K562 (cell line): ENCODE results near the gene GFRA1. TPM values are rescaled to one million over a fixed set of nuclear protein-coding genes. Genes with fewer than 3 reads are reported as not detected.

Experiments
- ATAC-seq: fragments of 200-7000 bp; cut with Tn5 transposase; 3 replicates; pipeline ENCODE4 v1.9.1; 2020; ENCODE audit warnings: moderate library complexity
- BruUV-seq: library from RNA; stranded (reverse); fragments of 400-500 nt; replicated peaks from 2 replicates; lab custom pipeline; 2021; lab: Mats Ljungman, UMichigan
- CTCF ChIA-PET: fragments of 300-600 bp; formaldehyde crosslinking; extraction: SDS; loops from one replicate; lab custom pipeline; 2021; ENCODE audit warnings: low intra/inter-chr PET ratio; lab: Yijun Ruan, JAX
- POLR2A ChIA-PET: fragments of 300-600, 350-650 bp; sonication (Branson Sonifier 250); formaldehyde crosslinking; extraction: SDS; loops from one replicate; lab custom pipeline; 2021; ENCODE audit warnings: antibody characterized with exemption, inconsistent platforms; lab: Yijun Ruan, JAX
- DNase-seq, 4 experiments: peaks; one replicate each; pipeline versions ENCODE4 v3.0.0 to v3.0.0-alpha.2; 2011 to 2018; ENCODE audit warnings: low spot score in 3 of 4, mixed read lengths in 3 of 4; ENCODE audit errors: extremely low read depth in 1 of 4
- FAIRE-seq: peaks from 2 replicates; lab custom pipeline; 2011; peaks lifted over from hg19 to GRCh38; lab: Jason Lieb, UNC
- H2AFZ ChIP-seq: 2 replicates; pipeline ENCODE4 v1.6.0; 2011; ENCODE audit warnings: low read depth, low read length, control low read depth, inconsistent platforms
- H3K27ac ChIP-seq: fragments of 200-600 bp; 3 replicates; pipeline ENCODE4 v1.8.0; 2011; ENCODE audit warnings: low read depth, mild to moderate bottlenecking, control low read depth, inconsistent platforms, low read length, moderate library complexity, mixed read lengths; ENCODE audit errors: extremely low read depth
- H3K27me3 ChIP-seq, 2 experiments: fragments of 300-600 bp in 1 of 2; 2 replicates in 1 of 2; 3 replicates in 1 of 2; pipeline versions ENCODE4 v1.6.0 to v1.8.0; 2011; ENCODE audit warnings: inconsistent platforms in 2 of 2, low read length in 2 of 2, mild to moderate bottlenecking in 1 of 2, mixed read lengths in 1 of 2, moderate library complexity in 1 of 2; ENCODE audit not compliant: control insufficient read depth in 2 of 2, insufficient read depth in 2 of 2
- H3K36me3 ChIP-seq: fragments of 300-600 bp; 3 replicates; pipeline ENCODE4 v1.8.0; 2011; ENCODE audit warnings: mild to moderate bottlenecking, low read length, inconsistent platforms; ENCODE audit not compliant: control insufficient read depth, insufficient read depth
- H3K4me1 ChIP-seq, 2 experiments: fragments of 200-600 bp in 1 of 2; replicated peaks in 1 of 2; 2 replicates in 1 of 2; 3 replicates in 1 of 2; pipeline versions ENCODE4 v1.5.1 to v1.8.0; 2011; ENCODE audit warnings: inconsistent platforms in 2 of 2, low read length in 2 of 2, mild to moderate bottlenecking in 1 of 2, mixed read lengths in 1 of 2, moderate library complexity in 1 of 2; ENCODE audit not compliant: control insufficient read depth in 2 of 2, insufficient read depth in 2 of 2
- H3K4me2 ChIP-seq: 2 replicates; pipeline ENCODE4 v1.6.1; 2011; ENCODE audit warnings: low read length, control low read depth, inconsistent platforms, mixed read lengths; ENCODE audit not compliant: insufficient read depth
- H3K4me3 ChIP-seq: fragments of 200-600 bp; sonication (generic), shearing (Covaris generic); 2 replicates; pipeline ENCODE4 v1.5.1; 2016; ENCODE audit warnings: control low read depth, inconsistent platforms
- H3K79me2 ChIP-seq: fragments of 200-600 bp; 3 replicates; pipeline ENCODE4 v1.8.0; 2011; ENCODE audit warnings: low read length, inconsistent platforms; ENCODE audit not compliant: control insufficient read depth, insufficient read depth
- H3K9ac ChIP-seq, 2 experiments: 2 replicates each; pipeline versions ENCODE4 v1.6.0 to v1.6.1; 2011; ENCODE audit warnings: low read depth in 2 of 2, low read length in 2 of 2, control low read depth in 1 of 2, inconsistent platforms in 1 of 2, mild to moderate bottlenecking in 1 of 2, mixed read lengths in 1 of 2; ENCODE audit not compliant: insufficient read depth in 1 of 2
- H3K9me1 ChIP-seq: one replicate; pipeline ENCODE4 v1.6.0; 2011; ENCODE audit warnings: inconsistent platforms, mild to moderate bottlenecking, low read length, moderate library complexity; ENCODE audit not compliant: control insufficient read depth, insufficient read depth
- H3K9me3 ChIP-seq: replicated peaks from 2 replicates; pipeline ENCODE4 v1.5.1; 2011; ENCODE audit warnings: low read depth, low read length, inconsistent platforms; ENCODE audit not compliant: control insufficient read depth, insufficient read depth
- H4K20me1 ChIP-seq: replicated peaks from 2 replicates; pipeline ENCODE4 v1.6.1; 2011; ENCODE audit warnings: low read length, inconsistent platforms, mixed read lengths; ENCODE audit not compliant: control insufficient read depth, insufficient read depth
- CREB1 ChIP-seq, 2 experiments: sonication (generic) in 1 of 2; formaldehyde crosslinking in 1 of 2; IDR thresholded peaks; 2 replicates each; pipeline versions ENCODE4 v1.6.1 to v1.8.0; 2012 to 2022; ENCODE audit warnings: inconsistent platforms in 1 of 2, mild to moderate bottlenecking in 1 of 2, missing genetic modification reagents in 1 of 2, moderate library complexity in 1 of 2
- ILF3 ChIP-seq: fragments of 450-650 bp; IDR thresholded peaks from 2 replicates; pipeline ENCODE4 v1.6.1; 2018; ENCODE audit warnings: antibody characterized with exemption, mild to moderate bottlenecking, moderate library complexity, borderline replicate concordance
- IRF2 ChIP-seq: sonication (generic); formaldehyde crosslinking; IDR thresholded peaks from 2 replicates; pipeline ENCODE4 v1.8.1; 2022; ENCODE audit warnings: mild to moderate bottlenecking, missing genetic modification reagents
- PRDM10 ChIP-seq: fragments of 450-650 bp; IDR thresholded peaks from 2 replicates; pipeline ENCODE4 v1.6.1; 2018; ENCODE audit not compliant: partially characterized antibody
- RBM14 ChIP-seq: fragments of 200-400 bp; formaldehyde crosslinking; IDR thresholded peaks from 2 replicates; pipeline ENCODE4 v1.6.1; 2018; ENCODE audit warnings: low read depth, mild to moderate bottlenecking, low read length, moderate library complexity, borderline replicate concordance; ENCODE audit not compliant: insufficient read depth
- SPI1 ChIP-seq: IDR thresholded peaks from 2 replicates; pipeline ENCODE4 v1.6.1; 2011; ENCODE audit warnings: low read depth, low read length, control low read depth, borderline replicate concordance
- TAF15 ChIP-seq: fragments of 200-400 bp; formaldehyde crosslinking; IDR thresholded peaks from 2 replicates; pipeline ENCODE4 v1.6.1; 2017; ENCODE audit warnings: mild to moderate bottlenecking, low read depth, low read length, moderate library complexity
- ZNF316 ChIP-seq: fragments of 450-650 bp; IDR thresholded peaks from 2 replicates; pipeline ENCODE4 v1.6.1; 2016
- ZNF780A ChIP-seq: fragments of 250-450 bp; sonication (Bioruptor Pico); IDR thresholded peaks from 2 replicates; pipeline ENCODE4 v1.5.0; 2021; ENCODE audit warnings: mild to moderate bottlenecking
- ZSCAN32 ChIP-seq: fragments of 450-650 bp; formaldehyde crosslinking; IDR thresholded peaks from 2 replicates; pipeline ENCODE4 v1.4.0; 2020; ENCODE audit warnings: mild to moderate bottlenecking, moderate library complexity
- WGBS: fragments of 100-300 bp; shearing (Covaris generic); methylation state at CpG from one replicate; pipeline ENCODE4 v1.1.6; 2016; ENCODE audit warnings: low coverage, mixed read lengths; ENCODE audit not compliant: insufficient coverage; ENCODE audit errors: missing lambda C conversion rate; 5-methylcytosine and 5-hydroxymethylcytosine counted together
- in situ Hi-C: fragments of 300-500 bp; cut with MboI; formaldehyde crosslinking; loops from 4 replicates; pipeline ENCODE4 v1.15.0; 2018; ENCODE audit warnings: inconsistent platforms, mixed read lengths
- intact Hi-C: fragments of 100-400 bp; cut with micrococcal nuclease; formaldehyde crosslinking; loops from 2 replicates; pipeline ENCODE4 v1.14.2; 2022
- polyA plus RNA-seq, 8 experiments: library from polyadenylated mRNA; depleted of rRNA in 4 of 8; stranded (reverse) in 5 of 8; unstranded in 3 of 8; fragments of >200 nt; fragmentation: Nextera tagmentation in 2 of 8; fragmentation: Illumina TruSeq in 1 of 8; extraction: Ambion mirVana in 2 of 8; extraction: Trizol in 1 of 8; gene quantifications; 2 replicates each; pipeline versions ENCODE4 v1.2.1 to v1.2.3, GENCODE V29; 2011 to 2014; ENCODE audit warnings: inconsistent platforms in 1 of 8, missing spikeins in 1 of 8
- total RNA-seq, 7 experiments: library from RNA; depleted of rRNA in 6 of 7; stranded (reverse); fragments of >200 nt in 6 of 7; fragmentation: Illumina TruSeq in 2 of 7; extraction: Trizol in 2 of 7; gene quantifications; 2 replicates each; pipeline versions ENCODE4 v1.2.1 to v1.2.3, GENCODE V29; 2011 to 2021; ENCODE audit warnings: low replicate concordance in 1 of 7
- TF ChIP-seq, protein P1 (sequence below): sonication (generic); formaldehyde crosslinking; IDR thresholded peaks from 2 replicates; pipeline ENCODE4 v1.8.0; 2023; ENCODE audit warnings: mild to moderate bottlenecking, missing genetic modification reagents

The GFRA1 gene
- total and polyA plus RNA-seq, 9 of the 15 experiments (the other 6 are each of a cell fraction or from before 2014, with no cell fraction given) = 0.04 TPM; not detected in 8

DNA sequence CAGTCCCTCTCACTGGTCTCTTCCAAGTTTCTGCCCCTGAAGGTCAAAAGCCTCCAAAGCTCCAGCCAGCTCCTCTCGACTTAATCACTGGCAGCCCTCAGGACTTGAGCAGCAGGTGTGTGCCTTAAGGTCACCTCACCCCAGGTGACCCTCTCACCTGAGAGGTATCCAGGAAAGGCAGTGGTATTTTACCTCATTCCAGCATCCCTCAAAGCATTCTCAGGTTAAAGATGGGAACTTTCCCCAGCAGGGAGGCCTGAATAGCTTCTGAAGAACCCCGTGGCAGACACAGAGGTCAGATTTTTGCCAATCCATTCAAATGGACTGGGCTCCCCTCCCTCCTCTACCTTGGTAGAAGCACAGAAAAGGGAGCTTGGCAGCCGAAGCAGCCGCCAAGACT is 148.2 kb downstream of the GFRA1 start (continued):
- TF ChIP-seq SPI1 = no peak
- TF ChIP-seq ZNF780A (CRISPR knock-in tag) = no peak

DNA sequence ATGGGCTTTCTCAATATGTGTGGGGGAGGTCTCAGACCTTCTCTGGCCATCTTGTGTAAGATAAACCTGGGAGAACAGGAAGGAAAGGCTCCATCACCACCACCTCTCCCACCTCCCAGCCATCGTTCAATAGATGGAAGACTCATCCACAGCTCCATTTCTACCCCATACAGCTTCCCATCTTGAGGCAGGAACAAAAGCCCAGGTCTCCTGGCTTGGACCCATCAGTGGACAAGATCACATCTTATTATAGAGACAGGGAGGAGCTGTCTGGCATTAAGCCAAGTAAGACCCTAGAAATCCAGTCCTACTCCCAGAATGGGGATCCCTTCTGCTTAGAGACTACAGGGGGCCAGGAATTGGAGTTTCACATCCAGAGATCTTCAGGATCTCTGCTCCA is 150.3 kb downstream of the GFRA1 start:
- FAIRE-seq (no peak), DNase-seq (no peak), ATAC-seq (no peak)
- 17% methylated on average over 1 of the region's 1 CpG for WGBS
- no TSS peak for BruUV-seq
- intact Hi-C loops (no loop called here), in situ Hi-C loops (no loop called here)
- Histone ChIP-seq H3K9me3 (no peaks in the 10 kb centered on the region), H3K4me3 (no peak overlapping the region), H3K79me2 (no peaks in the 10 kb centered on the region), H3K4me1 (no peaks in the 10 kb centered on the region), H3K27me3 (no peaks in the 10 kb centered on the region), H3K9me1 (no peaks in the 10 kb centered on the region), H3K9ac (no peak overlapping the region), H3K36me3 (no peaks in the 10 kb centered on the region), H3K4me2 (no peak overlapping the region), H4K20me1 (no peaks in the 10 kb centered on the region), H2AFZ (no peak overlapping the region), H3K27ac (no peak overlapping the region)
- TF ChIP-seq PRDM10 (no peak), RBM14 (no peak), IRF2 (no peak), TAF15 (no peak), ZNF316 (no peak), ZSCAN32 (CRISPR knock-in tag) (no peak), ILF3 (no peak), CREB1 (IDR thresholded peaks at IDR 0.05) (no peak), CREB1 (CRISPR knock-in tag; IDR thresholded peaks at IDR 0.05) (no peak)
- TF ChIP-seq, protein P1, sequence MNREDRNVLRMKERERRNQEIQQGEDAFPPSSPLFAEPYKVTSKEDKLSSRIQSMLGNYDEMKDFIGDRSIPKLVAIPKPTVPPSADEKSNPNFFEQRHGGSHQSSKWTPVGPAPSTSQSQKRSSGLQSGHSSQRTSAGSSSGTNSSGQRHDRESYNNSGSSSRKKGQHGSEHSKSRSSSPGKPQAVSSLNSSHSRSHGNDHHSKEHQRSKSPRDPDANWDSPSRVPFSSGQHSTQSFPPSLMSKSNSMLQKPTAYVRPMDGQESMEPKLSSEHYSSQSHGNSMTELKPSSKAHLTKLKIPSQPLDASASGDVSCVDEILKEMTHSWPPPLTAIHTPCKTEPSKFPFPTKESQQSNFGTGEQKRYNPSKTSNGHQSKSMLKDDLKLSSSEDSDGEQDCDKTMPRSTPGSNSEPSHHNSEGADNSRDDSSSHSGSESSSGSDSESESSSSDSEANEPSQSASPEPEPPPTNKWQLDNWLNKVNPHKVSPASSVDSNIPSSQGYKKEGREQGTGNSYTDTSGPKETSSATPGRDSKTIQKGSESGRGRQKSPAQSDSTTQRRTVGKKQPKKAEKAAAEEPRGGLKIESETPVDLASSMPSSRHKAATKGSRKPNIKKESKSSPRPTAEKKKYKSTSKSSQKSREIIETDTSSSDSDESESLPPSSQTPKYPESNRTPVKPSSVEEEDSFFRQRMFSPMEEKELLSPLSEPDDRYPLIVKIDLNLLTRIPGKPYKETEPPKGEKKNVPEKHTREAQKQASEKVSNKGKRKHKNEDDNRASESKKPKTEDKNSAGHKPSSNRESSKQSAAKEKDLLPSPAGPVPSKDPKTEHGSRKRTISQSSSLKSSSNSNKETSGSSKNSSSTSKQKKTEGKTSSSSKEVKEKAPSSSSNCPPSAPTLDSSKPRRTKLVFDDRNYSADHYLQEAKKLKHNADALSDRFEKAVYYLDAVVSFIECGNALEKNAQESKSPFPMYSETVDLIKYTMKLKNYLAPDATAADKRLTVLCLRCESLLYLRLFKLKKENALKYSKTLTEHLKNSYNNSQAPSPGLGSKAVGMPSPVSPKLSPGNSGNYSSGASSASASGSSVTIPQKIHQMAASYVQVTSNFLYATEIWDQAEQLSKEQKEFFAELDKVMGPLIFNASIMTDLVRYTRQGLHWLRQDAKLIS (CRISPR knock-in tag) = no peak
- POLR2A ChIA-PET = no interaction called here
- CTCF ChIA-PET = no interaction called here
